Hepatocyte (in vitro differentiated cells): ENCODE measurements around the gene TOE1.

Source experiments
- EZH2 ChIP-seq: fragments of 200-600 bp; sonication (generic); IDR thresholded peaks from 2 replicates; pipeline ENCODE4 v1.6.1; 2016; ENCODE audit warnings: antibody characterized with exemption, mild to moderate bottlenecking, borderline replicate concordance
- EZH2phosphoT487 ChIP-seq: fragments of 200-600 bp; sonication (generic); IDR thresholded peaks from one replicate; pipeline ENCODE4 v1.6.1; 2018; ENCODE audit warnings: antibody characterized with exemption, mild to moderate bottlenecking, low read depth, moderate library complexity; ENCODE audit not compliant: unreplicated experiment, severe bottlenecking
- TF ChIP-seq, protein P1 (sequence below): fragments of 200-600 bp; sonication (generic); IDR thresholded peaks from 2 replicates; pipeline ENCODE4 v1.5.1; 2016; ENCODE audit warnings: antibody characterized with exemption, mild to moderate bottlenecking; ENCODE audit not compliant: poor library complexity

- TF ChIP-seq, protein P1, sequence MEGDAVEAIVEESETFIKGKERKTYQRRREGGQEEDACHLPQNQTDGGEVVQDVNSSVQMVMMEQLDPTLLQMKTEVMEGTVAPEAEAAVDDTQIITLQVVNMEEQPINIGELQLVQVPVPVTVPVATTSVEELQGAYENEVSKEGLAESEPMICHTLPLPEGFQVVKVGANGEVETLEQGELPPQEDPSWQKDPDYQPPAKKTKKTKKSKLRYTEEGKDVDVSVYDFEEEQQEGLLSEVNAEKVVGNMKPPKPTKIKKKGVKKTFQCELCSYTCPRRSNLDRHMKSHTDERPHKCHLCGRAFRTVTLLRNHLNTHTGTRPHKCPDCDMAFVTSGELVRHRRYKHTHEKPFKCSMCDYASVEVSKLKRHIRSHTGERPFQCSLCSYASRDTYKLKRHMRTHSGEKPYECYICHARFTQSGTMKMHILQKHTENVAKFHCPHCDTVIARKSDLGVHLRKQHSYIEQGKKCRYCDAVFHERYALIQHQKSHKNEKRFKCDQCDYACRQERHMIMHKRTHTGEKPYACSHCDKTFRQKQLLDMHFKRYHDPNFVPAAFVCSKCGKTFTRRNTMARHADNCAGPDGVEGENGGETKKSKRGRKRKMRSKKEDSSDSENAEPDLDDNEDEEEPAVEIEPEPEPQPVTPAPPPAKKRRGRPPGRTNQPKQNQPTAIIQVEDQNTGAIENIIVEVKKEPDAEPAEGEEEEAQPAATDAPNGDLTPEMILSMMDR, result no peak
- no peak for TF ChIP-seq EZH2
- no peak for TF ChIP-seq EZH2phosphoT487
Measured at GRCh38 chr1:45319761-45320160, 20.2 kb upstream of the TOE1 start.
